HCT116 (cell line): Measurements from ENCODE around the gene NFASC. TPM values are rescaled to one million over a fixed set of nuclear protein-coding genes. Genes with fewer than 3 reads are reported as not detected.

Experiments used
- ATAC-seq: fragments of 200-7000 bp; cut with Tn5 transposase; 2 replicates; pipeline ENCODE4 v1.9.1; 2020; ENCODE audit warnings: mild to moderate bottlenecking, moderate library complexity
- BruUV-seq: library from RNA; stranded (reverse); fragments of 400-500 nt; replicated peaks from 2 replicates; lab custom pipeline; 2021; lab: Mats Ljungman, UMichigan
- CTCF ChIA-PET: fragments of 300-600 bp; sonication (Branson Sonifier 250); formaldehyde crosslinking; loops from one replicate; lab custom pipeline; 2021; ENCODE audit warnings: antibody characterized with exemption; lab: Charles Lee
- POLR2A ChIA-PET: fragments of 300-600, 350-600 bp; sonication (Branson Sonifier 250); formaldehyde crosslinking; loops from one replicate; lab custom pipeline; 2021; ENCODE audit warnings: antibody characterized with exemption; lab: Charles Lee
- RAD21 ChIA-PET, 2 experiments: fragments of 300-600 bp; sonication (Branson Sonifier 250); formaldehyde crosslinking; loops; one replicate each; lab custom pipeline; 2023; ENCODE audit warnings: low total read pairs in 2 of 2; ENCODE audit not compliant: uncharacterized antibody in 2 of 2, unreplicated experiment in 2 of 2, low non-redundant PET in 1 of 2; lab: Charles Lee
- DNase-seq: peaks from one replicate; pipeline ENCODE4 v3.0.0-alpha.2; 2010; ENCODE audit warnings: low read depth, low spot score
- H2AFZ ChIP-seq: fragments of 200-600 bp; shearing (Covaris generic), sonication (generic); 2 replicates; pipeline ENCODE4 v1.6.1; 2017; ENCODE audit warnings: low read depth, mixed run types, mixed read lengths, antibody characterized with exemption, low read length; ENCODE audit not compliant: poor library complexity, severe bottlenecking
- H3K27ac ChIP-seq: 2 replicates; pipeline ENCODE4 v1.5.1; 2012; ENCODE audit warnings: low read depth, low read length
- H3K27me3 ChIP-seq: fragments of 200-600 bp; sonication (generic); 2 replicates; pipeline ENCODE4 v1.6.1; 2016; ENCODE audit warnings: mixed run types, low read length, mixed read lengths; ENCODE audit not compliant: insufficient read depth
- H3K36me3 ChIP-seq, 2 experiments: fragments of 200-500 bp in 1 of 2; fragments of 200-600 bp in 1 of 2; sonication (Bioruptor generic) in 1 of 2; sonication (generic) in 1 of 2; 2 replicates each; pipeline versions ENCODE4 v1.5.1 to v1.6.1; 2014 to 2016; ENCODE audit warnings: low read length in 2 of 2, inconsistent platforms in 1 of 2, mixed read lengths in 1 of 2, mixed run types in 1 of 2; ENCODE audit not compliant: insufficient read depth in 2 of 2, control insufficient read depth in 1 of 2
- H3K4me1 ChIP-seq, 2 experiments: fragments of 200-600 bp in 1 of 2; sonication (generic) in 1 of 2; 2 replicates each; pipeline versions ENCODE4 v1.5.1 to v1.6.1; 2012 to 2017; ENCODE audit warnings: low read length in 2 of 2, inconsistent platforms in 1 of 2, mild to moderate bottlenecking in 1 of 2, mixed read lengths in 1 of 2, mixed run types in 1 of 2, moderate library complexity in 1 of 2; ENCODE audit not compliant: insufficient read depth in 2 of 2, control insufficient read depth in 1 of 2
- H3K4me2 ChIP-seq: fragments of 200-600 bp; sonication (generic); 2 replicates; pipeline ENCODE4 v1.6.1; 2017; ENCODE audit warnings: mixed run types, low read length, mixed read lengths
- H3K4me3 ChIP-seq, 2 experiments: fragments of 200-600 bp in 1 of 2; sonication (generic) in 1 of 2; replicated peaks in 1 of 2; 2 replicates each; pipeline ENCODE4 v1.5.1; 2011 to 2016; ENCODE audit warnings: low read length in 2 of 2, control low read depth in 1 of 2, low read depth in 1 of 2, mild to moderate bottlenecking in 1 of 2, mixed read lengths in 1 of 2, mixed run types in 1 of 2
- H3K79me2 ChIP-seq: fragments of 200-600 bp; sonication (generic); 2 replicates; pipeline ENCODE4 v1.6.1; 2017; ENCODE audit warnings: mild to moderate bottlenecking, mixed run types, low read length, moderate library complexity, mixed read lengths; ENCODE audit not compliant: insufficient read depth
- H3K9ac ChIP-seq: fragments of 200-600 bp; sonication (generic); 2 replicates; pipeline ENCODE4 v1.6.1; 2016; ENCODE audit warnings: low read length, mixed read lengths
- H3K9me2 ChIP-seq: fragments of 200-600 bp; sonication (generic), shearing (Covaris generic); 2 replicates; pipeline ENCODE4 v1.6.1; 2017; ENCODE audit warnings: mixed run types, mild to moderate bottlenecking, moderate library complexity; ENCODE audit not compliant: insufficient read depth
- H3K9me3 ChIP-seq, 2 experiments: fragments of 200-500 bp in 1 of 2; fragments of 200-600 bp in 1 of 2; sonication (Bioruptor generic) in 1 of 2; sonication (generic) in 1 of 2; 2 replicates each; pipeline ENCODE4 v1.6.1; 2014 to 2017; ENCODE audit warnings: low read length in 2 of 2, mixed read lengths in 2 of 2, inconsistent platforms in 1 of 2, low read depth in 1 of 2, mild to moderate bottlenecking in 1 of 2, mixed run types in 1 of 2, moderate library complexity in 1 of 2; ENCODE audit not compliant: control insufficient read depth in 1 of 2, insufficient read depth in 1 of 2
- H4K20me1 ChIP-seq: fragments of 200-600 bp; sonication (generic), shearing (Covaris generic); 2 replicates; pipeline ENCODE4 v1.6.1; 2017; ENCODE audit warnings: mixed run types, mild to moderate bottlenecking, moderate library complexity; ENCODE audit not compliant: insufficient read depth
- CEBPB ChIP-seq: IDR thresholded peaks from 2 replicates; pipeline ENCODE4 v1.6.1; 2012; ENCODE audit warnings: low read depth
- ELF1 ChIP-seq: IDR thresholded peaks from 2 replicates; pipeline ENCODE4 v1.6.1; 2012; ENCODE audit warnings: low read depth, borderline replicate concordance
- EZH2 ChIP-seq: fragments of 200-600 bp; sonication (generic); IDR thresholded peaks from 2 replicates; pipeline ENCODE4 v1.6.1; 2017; ENCODE audit warnings: antibody characterized with exemption, mixed run types
- EZH2phosphoT487 ChIP-seq: fragments of 200-600 bp; IDR thresholded peaks from 2 replicates; pipeline ENCODE4 v1.6.1; 2018; ENCODE audit warnings: antibody characterized with exemption, borderline replicate concordance
- FOSL1 ChIP-seq: IDR thresholded peaks from 2 replicates; pipeline ENCODE4 v1.6.1; 2012; ENCODE audit warnings: low read depth
- JUND ChIP-seq: IDR thresholded peaks from 2 replicates; pipeline ENCODE4 v1.6.1; 2012
- POLR2AphosphoS5 ChIP-seq: IDR thresholded peaks from 2 replicates; pipeline ENCODE4 v1.6.1; 2011; ENCODE audit warnings: mild to moderate bottlenecking, low read depth, low read length, moderate library complexity
- RAD21 ChIP-seq: IDR thresholded peaks from 2 replicates; pipeline ENCODE4 v1.6.1; 2012; ENCODE audit warnings: low read depth, mild to moderate bottlenecking
- SIN3A ChIP-seq: IDR thresholded peaks from 2 replicates; pipeline ENCODE4 v1.6.1; 2012; ENCODE audit warnings: low read depth
- SP1 ChIP-seq: IDR thresholded peaks from 2 replicates; pipeline ENCODE4 v1.6.1; 2012; ENCODE audit warnings: low read depth
- SRF ChIP-seq: IDR thresholded peaks from 2 replicates; pipeline ENCODE4 v1.6.1; 2012; ENCODE audit warnings: low read depth
- TCF7L2 ChIP-seq: IDR thresholded peaks from 2 replicates; pipeline ENCODE4 v1.7.0; 2011; ENCODE audit warnings: borderline replicate concordance, inconsistent platforms; ENCODE audit not compliant: insufficient read depth, insufficient read length; ENCODE audit errors: extremely low read depth
- YY1 ChIP-seq: IDR thresholded peaks from 2 replicates; pipeline ENCODE4 v1.6.1; 2011; ENCODE audit warnings: low read length, low read depth, moderate library complexity, mild to moderate bottlenecking; ENCODE audit not compliant: insufficient replicate concordance; ENCODE audit errors: extremely low read depth
- ZNF274 ChIP-seq: fragments of 200-500 bp; sonication (Bioruptor generic); IDR thresholded peaks from 2 replicates; pipeline ENCODE4 v1.6.1; 2014; ENCODE audit warnings: mild to moderate bottlenecking, low read depth, low read length, inconsistent platforms
- intact Hi-C: fragments of 100-400 bp; cut with micrococcal nuclease; formaldehyde crosslinking; loops from 2 replicates; pipeline ENCODE4 v1.10.0; 2022
- total RNA-seq: library from RNA; stranded (reverse); gene quantifications from one replicate; pipeline ENCODE4 v1.2.1, GENCODE V29; 2021; ENCODE audit not compliant: unreplicated experiment
- TF ChIP-seq, protein P1 (sequence below), 3 experiments: fragments of 200-600 bp in 1 of 3; sonication (generic) in 1 of 3; IDR thresholded peaks in 2 of 3; conservative IDR thresholded peaks in 1 of 3; 2 replicates each; pipeline ENCODE4 v1.5.1; 2012 to 2017; ENCODE audit warnings: low read depth in 2 of 3, low read length in 2 of 3, antibody characterized with exemption in 1 of 3, borderline replicate concordance in 1 of 3, control low read depth in 1 of 3, mild to moderate bottlenecking in 1 of 3, mixed read lengths in 1 of 3, mixed run types in 1 of 3, moderate library complexity in 1 of 3; ENCODE audit not compliant: insufficient read depth in 1 of 3
- TF ChIP-seq, protein P2 (sequence below): IDR thresholded peaks from 2 replicates; pipeline ENCODE4 v1.6.1; 2012
- TF ChIP-seq, protein P3 (sequence below): IDR thresholded peaks from 2 replicates; pipeline ENCODE4 v1.6.1; 2011; ENCODE audit warnings: mild to moderate bottlenecking, low read length, moderate library complexity; ENCODE audit not compliant: insufficient replicate concordance; ENCODE audit errors: extremely low read depth

Gene NFASC
- total RNA-seq, 1 experiment from 2014 or later: 0.57 TPM

DNA sequence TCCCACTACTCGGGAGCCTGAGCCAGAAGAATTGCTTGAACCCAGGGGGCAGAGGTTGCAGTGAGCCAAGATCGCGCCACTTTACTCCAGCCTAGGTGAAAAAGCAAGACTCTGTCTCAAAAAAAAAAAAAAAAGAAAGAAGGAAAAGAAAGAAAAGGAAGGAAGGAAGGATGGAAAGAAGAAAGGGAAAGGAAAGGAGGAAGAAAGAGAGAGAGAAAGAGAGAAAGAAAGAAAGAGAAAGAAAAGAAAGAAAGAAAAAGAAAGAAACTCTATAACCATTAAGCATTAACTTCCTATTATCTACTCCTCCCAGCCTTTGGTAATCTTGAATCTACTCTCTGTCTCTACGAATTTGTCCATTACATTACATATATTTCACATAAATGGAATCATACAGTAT lies 6.9 kb upstream of the NFASC start:
- Histone ChIP-seq H3K9ac (no peak overlapping the region), H3K9me3 (no peaks in the 10 kb centered on the region), H3K4me1 (no peaks in the 10 kb centered on the region), H2AFZ (no peak overlapping the region), H3K27ac (no peak overlapping the region), H4K20me1 (no peaks in the 10 kb centered on the region), H3K79me2 (no peaks in the 10 kb centered on the region), H3K36me3 (no peaks in the 10 kb centered on the region), H3K4me3 (no peak overlapping the region), H3K4me2 (no peak overlapping the region), H3K27me3 (peaks cover 42% of the 10 kb centered on the region), H3K9me2 (no peaks in the 10 kb centered on the region)
- no peak for ATAC-seq
- no peak for TF ChIP-seq CEBPB
- TF ChIP-seq EZH2phosphoT487: no peak
- no peak for TF ChIP-seq SRF
- no peak for TF ChIP-seq SIN3A
- no peak for TF ChIP-seq ZNF274
- TF ChIP-seq TCF7L2: no peak
- TF ChIP-seq SP1: no peak
- TF ChIP-seq, protein P1, sequence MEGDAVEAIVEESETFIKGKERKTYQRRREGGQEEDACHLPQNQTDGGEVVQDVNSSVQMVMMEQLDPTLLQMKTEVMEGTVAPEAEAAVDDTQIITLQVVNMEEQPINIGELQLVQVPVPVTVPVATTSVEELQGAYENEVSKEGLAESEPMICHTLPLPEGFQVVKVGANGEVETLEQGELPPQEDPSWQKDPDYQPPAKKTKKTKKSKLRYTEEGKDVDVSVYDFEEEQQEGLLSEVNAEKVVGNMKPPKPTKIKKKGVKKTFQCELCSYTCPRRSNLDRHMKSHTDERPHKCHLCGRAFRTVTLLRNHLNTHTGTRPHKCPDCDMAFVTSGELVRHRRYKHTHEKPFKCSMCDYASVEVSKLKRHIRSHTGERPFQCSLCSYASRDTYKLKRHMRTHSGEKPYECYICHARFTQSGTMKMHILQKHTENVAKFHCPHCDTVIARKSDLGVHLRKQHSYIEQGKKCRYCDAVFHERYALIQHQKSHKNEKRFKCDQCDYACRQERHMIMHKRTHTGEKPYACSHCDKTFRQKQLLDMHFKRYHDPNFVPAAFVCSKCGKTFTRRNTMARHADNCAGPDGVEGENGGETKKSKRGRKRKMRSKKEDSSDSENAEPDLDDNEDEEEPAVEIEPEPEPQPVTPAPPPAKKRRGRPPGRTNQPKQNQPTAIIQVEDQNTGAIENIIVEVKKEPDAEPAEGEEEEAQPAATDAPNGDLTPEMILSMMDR (IDR thresholded peaks at IDR 0.05 in 2 of 3, conservative IDR thresholded peaks at IDR 0.05 in 1 of 3; ENCODE audit: borderline replicate concordance in 1 of 3, insufficient read depth in 1 of 3, low read depth in 2 of 3, low read length in 2 of 3): no peak
- TF ChIP-seq, protein P2, sequence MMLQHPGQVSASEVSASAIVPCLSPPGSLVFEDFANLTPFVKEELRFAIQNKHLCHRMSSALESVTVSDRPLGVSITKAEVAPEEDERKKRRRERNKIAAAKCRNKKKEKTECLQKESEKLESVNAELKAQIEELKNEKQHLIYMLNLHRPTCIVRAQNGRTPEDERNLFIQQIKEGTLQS: no peak
- no peak for TF ChIP-seq RAD21
- no peak for TF ChIP-seq FOSL1
- TF ChIP-seq ELF1: no peak
- no peak for TF ChIP-seq YY1
- TF ChIP-seq EZH2: no peak
- no peak for TF ChIP-seq POLR2AphosphoS5
- TF ChIP-seq, protein P3, sequence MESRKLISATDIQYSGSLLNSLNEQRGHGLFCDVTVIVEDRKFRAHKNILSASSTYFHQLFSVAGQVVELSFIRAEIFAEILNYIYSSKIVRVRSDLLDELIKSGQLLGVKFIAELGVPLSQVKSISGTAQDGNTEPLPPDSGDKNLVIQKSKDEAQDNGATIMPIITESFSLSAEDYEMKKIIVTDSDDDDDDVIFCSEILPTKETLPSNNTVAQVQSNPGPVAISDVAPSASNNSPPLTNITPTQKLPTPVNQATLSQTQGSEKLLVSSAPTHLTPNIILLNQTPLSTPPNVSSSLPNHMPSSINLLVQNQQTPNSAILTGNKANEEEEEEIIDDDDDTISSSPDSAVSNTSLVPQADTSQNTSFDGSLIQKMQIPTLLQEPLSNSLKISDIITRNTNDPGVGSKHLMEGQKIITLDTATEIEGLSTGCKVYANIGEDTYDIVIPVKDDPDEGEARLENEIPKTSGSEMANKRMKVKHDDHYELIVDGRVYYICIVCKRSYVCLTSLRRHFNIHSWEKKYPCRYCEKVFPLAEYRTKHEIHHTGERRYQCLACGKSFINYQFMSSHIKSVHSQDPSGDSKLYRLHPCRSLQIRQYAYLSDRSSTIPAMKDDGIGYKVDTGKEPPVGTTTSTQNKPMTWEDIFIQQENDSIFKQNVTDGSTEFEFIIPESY: no peak
- no peak for TF ChIP-seq JUND
- ChIA-PET RAD21 (no interaction called here), CTCF (no interaction called here), POLR2A (no interaction called here)
- intact Hi-C loops: no loop called here
- BruUV-seq: no TSS peak
- DNase-seq: no peak
